ENCODE measurements around the gene PTPN7. TPM values are rescaled to one million over a fixed set of nuclear protein-coding genes. Genes with fewer than 3 reads are reported as not detected.

The PTPN7 gene
- total and polyA plus RNA-seq, 10 of the 15 experiments (the other 5 are each of a cell fraction or from before 2014, with no cell fraction given) = 7.9 to 117 (median 102) TPM

- TF ChIP-seq KDM1A (IDR thresholded peaks at IDR 0.05; ENCODE audit: borderline replicate concordance) = no peak
- TF ChIP-seq CHD1 (IDR thresholded peaks at IDR 0.05; ENCODE audit: low read depth, low read length) = no peak
- TF ChIP-seq NKRF (conservative IDR thresholded peaks at IDR 0.05) = no peak
- TF ChIP-seq HSF1 (IDR thresholded peaks at IDR 0.05; ENCODE audit: low read depth, low read length) = no peak
- TF ChIP-seq RAD21 (IDR thresholded peaks at IDR 0.05; ENCODE audit: insufficient read depth, low read depth, low read length) = no peak
- no peak for TF ChIP-seq IRF3 (IDR thresholded peaks at IDR 0.05)
- TF ChIP-seq EED (IDR thresholded peaks at IDR 0.05; ENCODE audit: low read depth) = no peak
- TF ChIP-seq CUX1 (IDR thresholded peaks at IDR 0.05; ENCODE audit: insufficient replicate concordance, low read depth, low read length) = no peak
Observed at GRCh38 chr1:202200112-202200548, 39.7 kb upstream of the PTPN7 start (continued).
